ENCODE data around the gene RXYLT1.

The RXYLT1 gene

GRCh38 chr12:63849641-63850040 is 69.9 kb downstream of the RXYLT1 start:
- TF ChIP-seq REST (IDR thresholded peaks at IDR 0.05; ENCODE audit: insufficient replicate concordance, low read depth): no peak
- TF ChIP-seq SPI1 (IDR thresholded peaks at IDR 0.05; ENCODE audit: borderline replicate concordance, low read depth): no peak
- TF ChIP-seq, protein P1, sequence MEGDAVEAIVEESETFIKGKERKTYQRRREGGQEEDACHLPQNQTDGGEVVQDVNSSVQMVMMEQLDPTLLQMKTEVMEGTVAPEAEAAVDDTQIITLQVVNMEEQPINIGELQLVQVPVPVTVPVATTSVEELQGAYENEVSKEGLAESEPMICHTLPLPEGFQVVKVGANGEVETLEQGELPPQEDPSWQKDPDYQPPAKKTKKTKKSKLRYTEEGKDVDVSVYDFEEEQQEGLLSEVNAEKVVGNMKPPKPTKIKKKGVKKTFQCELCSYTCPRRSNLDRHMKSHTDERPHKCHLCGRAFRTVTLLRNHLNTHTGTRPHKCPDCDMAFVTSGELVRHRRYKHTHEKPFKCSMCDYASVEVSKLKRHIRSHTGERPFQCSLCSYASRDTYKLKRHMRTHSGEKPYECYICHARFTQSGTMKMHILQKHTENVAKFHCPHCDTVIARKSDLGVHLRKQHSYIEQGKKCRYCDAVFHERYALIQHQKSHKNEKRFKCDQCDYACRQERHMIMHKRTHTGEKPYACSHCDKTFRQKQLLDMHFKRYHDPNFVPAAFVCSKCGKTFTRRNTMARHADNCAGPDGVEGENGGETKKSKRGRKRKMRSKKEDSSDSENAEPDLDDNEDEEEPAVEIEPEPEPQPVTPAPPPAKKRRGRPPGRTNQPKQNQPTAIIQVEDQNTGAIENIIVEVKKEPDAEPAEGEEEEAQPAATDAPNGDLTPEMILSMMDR (IDR thresholded peaks at IDR 0.05; ENCODE audit: insufficient read depth, low read length): no peak
- no peak for TF ChIP-seq GABPA (IDR thresholded peaks at IDR 0.05; ENCODE audit: low read depth)
- no peak for TF ChIP-seq POLR2AphosphoS5 (IDR thresholded peaks at IDR 0.05; ENCODE audit: low read depth)
- no peak overlapping the region for H3K27ac ChIP-seq (replicated peaks)
- H3K27me3 ChIP-seq (ENCODE audit: insufficient read depth, poor library complexity, severe bottlenecking): no peaks in the 10 kb centered on the region
- H3K4me3 ChIP-seq (replicated peaks; ENCODE audit: insufficient read depth, low read length): no peak overlapping the region
- no peak for DNase-seq (ENCODE audit: low read depth in 1 of 2, low spot score in 1 of 2)

DNA sequence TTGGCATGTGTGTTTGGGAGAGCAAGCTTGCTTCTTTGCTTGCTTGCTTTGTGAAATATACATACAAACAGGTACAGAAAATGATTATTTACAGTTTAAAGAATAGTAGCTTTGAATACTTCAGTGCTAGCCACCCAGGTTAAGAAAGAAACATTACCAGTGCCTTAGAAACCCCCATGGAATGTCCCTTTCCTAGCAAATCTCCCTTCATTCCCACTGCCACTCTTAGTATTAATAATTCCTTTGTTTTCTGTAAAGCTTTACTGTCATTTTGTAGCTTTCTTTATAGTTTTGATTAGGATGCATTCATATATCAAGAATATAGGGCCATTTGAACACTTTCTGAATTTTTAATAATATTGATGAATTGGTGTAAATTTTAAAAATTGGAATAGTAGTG is 74.3 kb downstream of the RXYLT1 start:
- no peak overlapping the region for H3K4me3 ChIP-seq (replicated peaks; ENCODE audit: insufficient read depth, low read length)
- DNase-seq (ENCODE audit: low read depth in 1 of 2, low spot score in 1 of 2): no peak
- TF ChIP-seq SPI1 (IDR thresholded peaks at IDR 0.05; ENCODE audit: borderline replicate concordance, low read depth) (no peak), GABPA (IDR thresholded peaks at IDR 0.05; ENCODE audit: low read depth) (no peak), POLR2AphosphoS5 (IDR thresholded peaks at IDR 0.05; ENCODE audit: low read depth) (no peak), REST (IDR thresholded peaks at IDR 0.05; ENCODE audit: insufficient replicate concordance, low read depth) (no peak)
- TF ChIP-seq, protein P1 (IDR thresholded peaks at IDR 0.05; ENCODE audit: insufficient read depth, low read length): no peak
- no peaks in the 10 kb centered on the region for H3K27me3 ChIP-seq (ENCODE audit: insufficient read depth, poor library complexity, severe bottlenecking)
- H3K27ac ChIP-seq (replicated peaks): no peak overlapping the region

DNA sequence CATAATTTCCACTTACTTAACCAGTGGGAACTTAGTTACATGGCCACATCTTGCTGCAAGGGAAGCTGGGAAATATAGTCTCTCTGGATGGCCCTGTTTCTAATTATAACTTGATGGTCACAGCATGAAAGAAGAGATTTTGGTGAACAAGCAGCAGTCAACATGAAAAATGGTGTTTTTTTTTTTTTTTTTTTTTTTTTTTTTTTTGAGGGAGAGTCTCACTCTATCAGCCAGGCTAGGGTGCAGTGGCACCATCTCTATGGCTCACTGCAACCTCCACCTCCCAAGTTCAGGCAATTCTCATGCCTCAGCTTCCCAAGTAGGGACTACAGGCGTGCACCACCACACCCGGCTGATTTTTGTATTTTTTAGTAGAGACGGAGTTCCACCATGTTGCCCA is 75.6 kb downstream of the RXYLT1 start:
- no peak overlapping the region for H3K4me3 ChIP-seq (replicated peaks; ENCODE audit: insufficient read depth, low read length)
- no peaks in the 10 kb centered on the region for H3K27me3 ChIP-seq (ENCODE audit: insufficient read depth, poor library complexity, severe bottlenecking)
- H3K27ac ChIP-seq (replicated peaks): no peak overlapping the region
- TF ChIP-seq, protein P1 (IDR thresholded peaks at IDR 0.05; ENCODE audit: insufficient read depth, low read length): no peak
- TF ChIP-seq GABPA (IDR thresholded peaks at IDR 0.05; ENCODE audit: low read depth) (no peak), REST (IDR thresholded peaks at IDR 0.05; ENCODE audit: insufficient replicate concordance, low read depth) (no peak), SPI1 (IDR thresholded peaks at IDR 0.05; ENCODE audit: borderline replicate concordance, low read depth) (no peak), POLR2AphosphoS5 (IDR thresholded peaks at IDR 0.05; ENCODE audit: low read depth) (no peak)
- DNase-seq (ENCODE audit: low read depth in 1 of 2, low spot score in 1 of 2): no peak

Data from HL-60 (cell line).